Measurements from ENCODE around the gene CYB5R3. TPM values are rescaled to one million over a fixed set of nuclear protein-coding genes. Genes with fewer than 3 reads are reported as not detected.

Gene CYB5R3
- polyA plus RNA-seq, 3 donors, result 49.7 to 76.4 (median 54.0) TPM

- Histone ChIP-seq H4K20me1 (ENCODE audit: insufficient read depth, low read length) (peaks cover 81% of the 10 kb centered on the region), H3K27me3 (ENCODE audit: control insufficient read depth in 2 of 2, insufficient read depth in 2 of 2, low read length in 2 of 2) (no peaks in the 10 kb centered on the region), H3K9ac (ENCODE audit: insufficient read depth, low read length, poor library complexity, severe bottlenecking) (no peak overlapping the region), H3K4me2 (replicated peaks; ENCODE audit: extremely low read depth, low read length, poor library complexity, severe bottlenecking) (no peak overlapping the region), H2AFZ (ENCODE audit: insufficient read depth, low read depth, low read length, poor library complexity, severe bottlenecking) (no peak overlapping the region), H3K4me3 (replicated peaks in 1 of 3; ENCODE audit: low read depth in 2 of 3, low read length in 3 of 3) (no peak overlapping the region), H3K9me3 (replicated peaks in 1 of 2; ENCODE audit: control insufficient read depth in 1 of 2, insufficient read depth in 1 of 2, low read length in 2 of 2) (no peaks in the 10 kb centered on the region), H3K36me3 (replicated peaks in 1 of 2; ENCODE audit: control insufficient read depth in 1 of 2, insufficient read depth in 2 of 2, low read length in 2 of 2) (peaks cover 82 to 95% of the 10 kb centered on the region in 2 donors), H3K27ac (ENCODE audit: low read depth in 1 of 2, low read length in 2 of 2) (peak overlapping the region in 1 of 2 donors; percentile 29), H3K4me1 (ENCODE audit: control insufficient read depth in 1 of 2, insufficient read depth in 2 of 2, low read length in 2 of 2) (no peaks in the 10 kb centered on the region), H3K79me2 (ENCODE audit: insufficient read depth, low read length) (peaks cover 63% of the 10 kb centered on the region)
- Mint-ChIP-seq H3K27me3 (ENCODE audit: low read depth in 3 of 3) (peaks cover 0 to 1% (median 0%) of the 10 kb centered on the region in 3 donors), H3K4me1 (no peaks in the 10 kb centered on the region), H3K27ac (peak overlapping the region in 3 of 7 donors; percentile 1 to 62 (median 46)), H3K36me3 (peaks cover 92 to 95% of the 10 kb centered on the region in 2 donors), H3K9me3 (no peaks in the 10 kb centered on the region), H3K4me3 (no peak overlapping the region)
- no peak for DNase-seq
- TF ChIP-seq CTCF (IDR thresholded peaks at IDR 0.05), result no peak
- WGBS (ENCODE audit: insufficient coverage), result 98% methylated on average over 6 of the region's 11 CpGs
- intact Hi-C loops (cut with micrococcal nuclease), result no loop called here
Observed at GRCh38 chr22:42596863-42597530, 52.2 kb downstream of the CYB5R3 start.

- no peaks in the 10 kb centered on the region for H3K9me3 ChIP-seq (replicated peaks in 1 of 2; ENCODE audit: control insufficient read depth in 1 of 2, insufficient read depth in 1 of 2, low read length in 2 of 2)
- peaks cover 78% of the 10 kb centered on the region for H4K20me1 ChIP-seq (ENCODE audit: insufficient read depth, low read length)
- Mint-ChIP-seq H3K9me3 (no peaks in the 10 kb centered on the region), H3K27ac (peak overlapping the region in 4 of 7 donors; percentile 20 to 75 (median 57)), H3K36me3 (peaks cover 95 to 97% of the 10 kb centered on the region in 2 donors), H3K27me3 (ENCODE audit: low read depth in 3 of 3) (peaks cover 0 to 1% (median 0%) of the 10 kb centered on the region in 3 donors), H3K4me3 (no peak overlapping the region), H3K4me1 (no peaks in the 10 kb centered on the region)
- 100% methylated on average over 1 of the region's 5 CpGs for WGBS (ENCODE audit: insufficient coverage)
- TF ChIP-seq CTCF (IDR thresholded peaks at IDR 0.05), result no peak
- no peak overlapping the region for H3K27ac ChIP-seq (ENCODE audit: low read depth in 1 of 2, low read length in 2 of 2)
- intact Hi-C loops (cut with micrococcal nuclease), result no loop called here
- no peak for DNase-seq
- H3K9ac ChIP-seq (ENCODE audit: insufficient read depth, low read length, poor library complexity, severe bottlenecking), result no peak overlapping the region
- H3K4me2 ChIP-seq (replicated peaks; ENCODE audit: extremely low read depth, low read length, poor library complexity, severe bottlenecking), result no peak overlapping the region
- no peaks in the 10 kb centered on the region for H3K27me3 ChIP-seq (ENCODE audit: control insufficient read depth in 2 of 2, insufficient read depth in 2 of 2, low read length in 2 of 2)
- peaks cover 84 to 96% of the 10 kb centered on the region in 2 donors for H3K36me3 ChIP-seq (replicated peaks in 1 of 2; ENCODE audit: control insufficient read depth in 1 of 2, insufficient read depth in 2 of 2, low read length in 2 of 2)
- no peak overlapping the region for H3K4me3 ChIP-seq (replicated peaks in 1 of 3; ENCODE audit: low read depth in 2 of 3, low read length in 3 of 3)
- H3K4me1 ChIP-seq (ENCODE audit: control insufficient read depth in 1 of 2, insufficient read depth in 2 of 2, low read length in 2 of 2), result no peaks in the 10 kb centered on the region
- H2AFZ ChIP-seq (ENCODE audit: insufficient read depth, low read depth, low read length, poor library complexity, severe bottlenecking), result no peak overlapping the region
- peaks cover 61% of the 10 kb centered on the region for H3K79me2 ChIP-seq (ENCODE audit: insufficient read depth, low read length)
Observed at GRCh38 chr22:42596336-42596735, 52.9 kb downstream of the CYB5R3 start.
